Progenitor cell of endocrine pancreas (in vitro differentiated cells): Measurements from ENCODE around the gene SRL. TPM values are rescaled to one million over a fixed set of nuclear protein-coding genes. Genes with fewer than 3 reads are reported as not detected.

ENCODE experiments used
- DNase-seq: peaks from one replicate; pipeline ENCODE4 v3.0.0; 2021; ENCODE audit warnings: low spot score; ENCODE audit not compliant: unreplicated experiment
- H3K27ac Mint-ChIP-seq: 2 replicates; pipeline ENCODE4 v1.8.0; 2021; ENCODE audit warnings: mild to moderate bottlenecking, moderate library complexity, mixed read lengths
- H3K27me3 Mint-ChIP-seq: 2 replicates; pipeline ENCODE4 v1.8.0; 2021; ENCODE audit warnings: mixed read lengths
- H3K36me3 Mint-ChIP-seq: 2 replicates; pipeline ENCODE4 v1.8.0; 2022; ENCODE audit warnings: mixed read lengths; ENCODE audit not compliant: insufficient read depth
- H3K4me1 Mint-ChIP-seq: 2 replicates; pipeline ENCODE4 v1.8.0; 2021; ENCODE audit warnings: low read depth, mixed read lengths
- H3K4me3 Mint-ChIP-seq: 2 replicates; pipeline ENCODE4 v1.8.0; 2021; ENCODE audit warnings: low read depth, mild to moderate bottlenecking, moderate library complexity, mixed read lengths
- H3K9me3 Mint-ChIP-seq: 2 replicates; pipeline ENCODE4 v1.8.0; 2021; ENCODE audit warnings: low read depth, mixed read lengths
- CTCF ChIP-seq: fragments of 200-600 bp; sonication (generic); IDR thresholded peaks from one replicate; pipeline ENCODE4 v1.5.0; 2021; ENCODE audit warnings: antibody characterized with exemption, mild to moderate bottlenecking; ENCODE audit not compliant: unreplicated experiment
- total RNA-seq: library from RNA; stranded (reverse); gene quantifications from 2 replicates; pipeline ENCODE4 v1.2.1, GENCODE V29; 2021

SRL gene
- total RNA-seq, 1 donor from 2014 or later, result not detected

- no peaks in the 10 kb centered on the region for H3K9me3 Mint-ChIP-seq
- no peak for TF ChIP-seq CTCF
- H3K4me3 Mint-ChIP-seq, result no peak overlapping the region
- peaks cover 27% of the 10 kb centered on the region for H3K27me3 Mint-ChIP-seq
- H3K4me1 Mint-ChIP-seq, result no peaks in the 10 kb centered on the region
- H3K27ac Mint-ChIP-seq, result no peak overlapping the region
- no peak for DNase-seq
- no peaks in the 10 kb centered on the region for H3K36me3 Mint-ChIP-seq
Measured at GRCh38 chr16:4209666-4210065, 32.2 kb downstream of the SRL start.

GRCh38 chr16:4208341-4208751 lies 33.5 kb downstream of the SRL start:
- TF ChIP-seq CTCF, result no peak
- Mint-ChIP-seq H3K27ac (no peak overlapping the region), H3K4me3 (no peak overlapping the region), H3K4me1 (no peaks in the 10 kb centered on the region), H3K27me3 (peaks cover 27% of the 10 kb centered on the region), H3K9me3 (no peaks in the 10 kb centered on the region), H3K36me3 (no peaks in the 10 kb centered on the region)
- no peak for DNase-seq

GRCh38 chr16:4207683-4208340 lies 34.1 kb downstream of the SRL start:
- no peak for DNase-seq
- no peak for TF ChIP-seq CTCF
- H3K27ac Mint-ChIP-seq, result no peak overlapping the region
- H3K4me3 Mint-ChIP-seq, result no peak overlapping the region
- H3K4me1 Mint-ChIP-seq, result no peaks in the 10 kb centered on the region
- H3K36me3 Mint-ChIP-seq, result no peaks in the 10 kb centered on the region
- H3K9me3 Mint-ChIP-seq, result no peaks in the 10 kb centered on the region
- peaks cover 27% of the 10 kb centered on the region for H3K27me3 Mint-ChIP-seq

- Mint-ChIP-seq H3K4me1 (no peaks in the 10 kb centered on the region), H3K27ac (no peak overlapping the region), H3K9me3 (no peaks in the 10 kb centered on the region), H3K36me3 (no peaks in the 10 kb centered on the region), H3K4me3 (no peak overlapping the region), H3K27me3 (peaks cover 27% of the 10 kb centered on the region)
- no peak for DNase-seq
- TF ChIP-seq CTCF, result no peak
Measured at GRCh38 chr16:4207229-4207628, 34.7 kb downstream of the SRL start.

- Mint-ChIP-seq H3K9me3 (no peaks in the 10 kb centered on the region), H3K4me1 (no peaks in the 10 kb centered on the region), H3K36me3 (no peaks in the 10 kb centered on the region), H3K27me3 (peaks cover 27% of the 10 kb centered on the region), H3K27ac (no peak overlapping the region), H3K4me3 (no peak overlapping the region)
- TF ChIP-seq CTCF, result no peak
- DNase-seq, result no peak
Measured at GRCh38 chr16:4206680-4207079, 35.2 kb downstream of the SRL start.
